PC-3 (cell line): ENCODE measurements around the gene CTAG1A. TPM values are rescaled to one million over a fixed set of nuclear protein-coding genes. Genes with fewer than 3 reads are reported as not detected.

Source experiments
- ATAC-seq: fragments of 200-7000 bp; cut with Tn5 transposase; 2 replicates; pipeline ENCODE4 v1.9.1; 2020; ENCODE audit warnings: mild to moderate bottlenecking, moderate library complexity
- BruUV-seq: library from RNA; stranded (reverse); fragments of 400-500 nt; replicated peaks from 2 replicates; lab custom pipeline; 2021; lab: Mats Ljungman, UMichigan
- CTCF ChIA-PET: fragments of 300-600 bp; sonication (Branson Sonifier 250); formaldehyde crosslinking; loops from one replicate; lab custom pipeline; 2022; ENCODE audit warnings: antibody characterized with exemption; lab: Charles Lee
- POLR2A ChIA-PET: fragments of 300-600 bp; sonication (Branson Sonifier 250); formaldehyde crosslinking; loops from one replicate; lab custom pipeline; 2022; ENCODE audit warnings: antibody characterized with exemption; ENCODE audit not compliant: unreplicated experiment; lab: Charles Lee
- DNase-seq: peaks from one replicate; pipeline ENCODE4 v3.0.0-alpha.2; 2015
- H2AFZ ChIP-seq: fragments of 300-600 bp; sonication (generic); 2 replicates; pipeline ENCODE4 v1.6.0; 2016; ENCODE audit warnings: antibody characterized with exemption, low read length
- H3F3A ChIP-seq: fragments of 300-600 bp; sonication (generic); one replicate; pipeline ENCODE4 v1.6.0; 2017; ENCODE audit warnings: antibody characterized with exemption, low read length, control low read depth, mild to moderate bottlenecking; ENCODE audit not compliant: unreplicated experiment
- H3K27ac ChIP-seq: fragments of 300-600 bp; sonication (generic); 2 replicates; pipeline ENCODE4 v1.5.1; 2016; ENCODE audit warnings: mild to moderate bottlenecking, low read length
- H3K27me3 ChIP-seq: fragments of 300-600 bp; sonication (generic); 2 replicates; pipeline ENCODE4 v1.6.1; 2016; ENCODE audit warnings: low read length, mixed read lengths
- H3K36me3 ChIP-seq: fragments of 300-600 bp; sonication (generic); 2 replicates; pipeline ENCODE4 v1.6.1; 2016; ENCODE audit warnings: low read depth, mixed run types, low read length, mixed read lengths
- H3K4me1 ChIP-seq: fragments of 300-600 bp; sonication (generic); 2 replicates; pipeline ENCODE4 v1.5.1; 2016; ENCODE audit warnings: low read length; ENCODE audit not compliant: insufficient read depth
- H3K4me2 ChIP-seq: fragments of 300-600 bp; sonication (generic); 2 replicates; pipeline ENCODE4 v1.6.0; 2016; ENCODE audit warnings: low read length
- H3K4me3 ChIP-seq: fragments of 300-600 bp; sonication (generic); 2 replicates; pipeline ENCODE4 v1.5.1; 2016; ENCODE audit warnings: mild to moderate bottlenecking, low read length, mixed read lengths
- H3K79me2 ChIP-seq: fragments of 300-600 bp; sonication (generic); 2 replicates; pipeline ENCODE4 v1.6.1; 2017; ENCODE audit warnings: low read length, mixed read lengths
- H3K9ac ChIP-seq: fragments of 300-600 bp; sonication (generic); 2 replicates; pipeline ENCODE4 v1.6.0; 2016; ENCODE audit warnings: mild to moderate bottlenecking, low read length
- H3K9me2 ChIP-seq: fragments of 300-600 bp; sonication (generic); replicated peaks from 2 replicates; pipeline ENCODE4 v1.6.1; 2016; ENCODE audit warnings: mixed run types, low read length, mixed read lengths
- H3K9me3 ChIP-seq: fragments of 300-600 bp; sonication (generic); 2 replicates; pipeline ENCODE4 v1.6.1; 2016; ENCODE audit warnings: low read length, mixed read lengths
- H4K20me1 ChIP-seq: fragments of 300-600 bp; sonication (generic); 2 replicates; pipeline ENCODE4 v1.6.1; 2016; ENCODE audit warnings: low read length, mixed read lengths
- EZH2 ChIP-seq: fragments of 300-600 bp; sonication (generic); IDR thresholded peaks from one replicate; pipeline ENCODE4 v1.6.1; 2017; ENCODE audit warnings: antibody characterized with exemption, mild to moderate bottlenecking, low read length; ENCODE audit not compliant: unreplicated experiment
- EZH2phosphoT487 ChIP-seq: fragments of 300-600 bp; sonication (generic); IDR thresholded peaks from 2 replicates; pipeline ENCODE4 v1.6.1; 2018; ENCODE audit warnings: mild to moderate bottlenecking, antibody characterized with exemption, low read length, borderline replicate concordance
- intact Hi-C: fragments of 100-400 bp; cut with micrococcal nuclease; formaldehyde crosslinking; loops from 2 replicates; pipeline ENCODE4 v1.9.0; 2023
- total RNA-seq: library from RNA; depleted of rRNA; stranded (reverse); fragments of >200 nt; gene quantifications from 2 replicates; pipeline ENCODE4 v1.2.3, GENCODE V29; 2014
- TF ChIP-seq, protein P1 (sequence below): fragments of 300-600 bp; sonication (generic); conservative IDR thresholded peaks from 2 replicates; pipeline ENCODE4 v1.5.1; 2017; ENCODE audit warnings: antibody characterized with exemption, low read depth, mild to moderate bottlenecking, low read length

CTAG1A gene
- total RNA-seq, 1 experiment from 2014 or later: not detected

DNA sequence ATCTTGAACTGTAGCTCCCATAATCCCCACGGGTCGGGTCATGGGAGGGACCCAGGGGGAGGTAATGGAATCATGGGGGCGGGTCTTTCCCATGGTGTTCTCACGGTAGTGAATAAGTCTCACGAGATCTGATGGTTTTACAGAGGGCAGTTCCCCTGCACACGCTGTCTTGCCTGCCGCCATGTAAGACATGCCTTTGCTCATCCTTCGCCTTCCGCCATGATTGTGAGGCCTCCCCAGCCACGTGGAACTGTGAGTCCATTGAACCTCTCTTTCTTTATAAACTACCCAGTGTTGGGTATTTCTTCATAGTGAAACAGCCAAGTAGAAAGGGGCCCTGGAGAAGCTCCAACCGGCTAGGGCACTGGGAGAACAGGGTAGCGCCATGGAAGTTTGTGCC lies 12.3 kb downstream of the CTAG1A start:
- CTCF ChIA-PET: no interaction called here
- no peak overlapping the region for H2AFZ ChIP-seq
- H3K79me2 ChIP-seq: no peaks in the 10 kb centered on the region
- no peak overlapping the region for H3K9ac ChIP-seq
- peak overlapping the region; percentile 65; the same call in 1 of the 2 replicates for H3K4me2 ChIP-seq
- no peak overlapping the region for H3K4me3 ChIP-seq
- no peaks in the 10 kb centered on the region for H3F3A ChIP-seq
- intact Hi-C loops: no loop called here
- BruUV-seq: no TSS peak
- H3K9me2 ChIP-seq: no peaks in the 10 kb centered on the region
- peak overlapping the region; percentile 69 for H3K27ac ChIP-seq
- ATAC-seq (no peak), DNase-seq (no peak)
- no peaks in the 10 kb centered on the region for H3K27me3 ChIP-seq
- peaks cover 51% of the 10 kb centered on the region for H3K4me1 ChIP-seq
- H3K9me3 ChIP-seq: no peaks in the 10 kb centered on the region
- TF ChIP-seq, protein P1, sequence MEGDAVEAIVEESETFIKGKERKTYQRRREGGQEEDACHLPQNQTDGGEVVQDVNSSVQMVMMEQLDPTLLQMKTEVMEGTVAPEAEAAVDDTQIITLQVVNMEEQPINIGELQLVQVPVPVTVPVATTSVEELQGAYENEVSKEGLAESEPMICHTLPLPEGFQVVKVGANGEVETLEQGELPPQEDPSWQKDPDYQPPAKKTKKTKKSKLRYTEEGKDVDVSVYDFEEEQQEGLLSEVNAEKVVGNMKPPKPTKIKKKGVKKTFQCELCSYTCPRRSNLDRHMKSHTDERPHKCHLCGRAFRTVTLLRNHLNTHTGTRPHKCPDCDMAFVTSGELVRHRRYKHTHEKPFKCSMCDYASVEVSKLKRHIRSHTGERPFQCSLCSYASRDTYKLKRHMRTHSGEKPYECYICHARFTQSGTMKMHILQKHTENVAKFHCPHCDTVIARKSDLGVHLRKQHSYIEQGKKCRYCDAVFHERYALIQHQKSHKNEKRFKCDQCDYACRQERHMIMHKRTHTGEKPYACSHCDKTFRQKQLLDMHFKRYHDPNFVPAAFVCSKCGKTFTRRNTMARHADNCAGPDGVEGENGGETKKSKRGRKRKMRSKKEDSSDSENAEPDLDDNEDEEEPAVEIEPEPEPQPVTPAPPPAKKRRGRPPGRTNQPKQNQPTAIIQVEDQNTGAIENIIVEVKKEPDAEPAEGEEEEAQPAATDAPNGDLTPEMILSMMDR: no peak
- TF ChIP-seq EZH2phosphoT487: no peak
- TF ChIP-seq EZH2: no peak
- no peaks in the 10 kb centered on the region for H4K20me1 ChIP-seq
- POLR2A ChIA-PET: no interaction called here
- H3K36me3 ChIP-seq: no peaks in the 10 kb centered on the region

DNA sequence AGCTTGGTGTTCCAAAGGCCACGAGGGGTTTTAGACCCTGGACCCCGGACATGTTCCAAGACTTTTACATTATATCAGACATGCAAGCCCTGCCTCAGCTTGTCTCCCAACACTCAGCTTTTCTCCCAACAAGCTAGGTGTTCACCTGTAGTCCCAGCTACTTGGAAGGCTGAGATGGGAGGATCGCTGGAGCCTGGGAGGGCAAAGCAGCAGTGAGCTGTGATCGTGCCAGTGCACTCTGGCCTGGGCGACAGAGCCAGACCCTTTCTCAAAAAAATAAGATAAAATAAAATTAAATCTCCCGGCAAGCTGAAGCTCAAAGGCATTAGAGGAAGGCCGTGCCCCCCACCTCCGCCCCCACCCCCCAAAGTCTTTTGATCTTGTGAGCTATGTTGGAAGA lies 13.7 kb downstream of the CTAG1A start:
- no peak overlapping the region for H2AFZ ChIP-seq
- no peaks in the 10 kb centered on the region for H3K79me2 ChIP-seq
- ATAC-seq (no peak), DNase-seq (no peak)
- H3K36me3 ChIP-seq: no peaks in the 10 kb centered on the region
- BruUV-seq: no TSS peak
- H3K4me1 ChIP-seq: peaks cover 62% of the 10 kb centered on the region
- POLR2A ChIA-PET: no interaction called here
- CTCF ChIA-PET: no interaction called here
- no peak overlapping the region for H3K4me3 ChIP-seq
- no peak overlapping the region for H3K4me2 ChIP-seq
- TF ChIP-seq EZH2 (no peak), EZH2phosphoT487 (no peak)
- TF ChIP-seq, protein P1: no peak
- no peak overlapping the region for H3K27ac ChIP-seq
- intact Hi-C loops: no loop called here
- no peak overlapping the region for H3K9ac ChIP-seq
- H3K9me3 ChIP-seq: no peaks in the 10 kb centered on the region
- no peaks in the 10 kb centered on the region for H3F3A ChIP-seq
- H4K20me1 ChIP-seq: no peaks in the 10 kb centered on the region
- H3K9me2 ChIP-seq: no peaks in the 10 kb centered on the region
- H3K27me3 ChIP-seq: no peaks in the 10 kb centered on the region

DNA sequence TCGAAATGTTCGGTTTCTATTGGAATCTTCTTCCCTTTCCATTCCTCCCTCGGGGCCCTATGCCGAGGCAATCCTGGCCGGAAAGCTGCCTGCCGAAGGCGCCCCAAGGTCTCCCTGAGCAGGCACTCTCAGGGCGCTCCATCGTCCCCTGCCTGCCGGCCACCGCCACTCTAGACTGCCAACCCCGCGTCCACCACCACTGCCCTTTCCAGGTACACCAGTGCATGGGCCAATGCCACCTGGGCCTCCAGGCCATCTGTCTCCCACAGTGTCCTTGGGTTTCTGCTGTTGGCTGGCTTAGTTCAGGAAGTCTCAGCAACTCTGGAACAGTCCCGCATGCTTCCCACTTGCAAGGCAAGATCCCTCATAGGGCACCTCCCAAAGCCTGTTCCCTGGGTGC lies 14.6 kb downstream of the CTAG1A start:
- H3K4me1 ChIP-seq: peaks cover 71% of the 10 kb centered on the region
- ATAC-seq: no peak

More for the DNA sequence above, 14.6 kb downstream of the CTAG1A start:
- no peak overlapping the region for H3K4me2 ChIP-seq
- no peaks in the 10 kb centered on the region for H3F3A ChIP-seq
- no peaks in the 10 kb centered on the region for H3K79me2 ChIP-seq
- no peak overlapping the region for H2AFZ ChIP-seq
- BruUV-seq: no TSS peak
- no peaks in the 10 kb centered on the region for H3K9me3 ChIP-seq
- H3K9ac ChIP-seq: no peak overlapping the region
- intact Hi-C loops: no loop called here
- TF ChIP-seq, protein P1: no peak
- TF ChIP-seq EZH2phosphoT487 (no peak), EZH2 (no peak)
- no peaks in the 10 kb centered on the region for H3K9me2 ChIP-seq
- POLR2A ChIA-PET: no interaction called here
- H4K20me1 ChIP-seq: no peaks in the 10 kb centered on the region
- no peaks in the 10 kb centered on the region for H3K36me3 ChIP-seq
- H3K4me3 ChIP-seq: no peak overlapping the region
- no peak for DNase-seq
- peak overlapping the region; percentile 90 for H3K27ac ChIP-seq
- CTCF ChIA-PET: no interaction called here
- H3K27me3 ChIP-seq: no peaks in the 10 kb centered on the region
